A172 (cell line): Measurements from ENCODE around the gene TRANK1. TPM values are rescaled to one million over a fixed set of nuclear protein-coding genes. Genes with fewer than 3 reads are reported as not detected.
"Not testable (repeated sequence)": the region's sequence is repeated elsewhere in the genome, so short reads cannot be mapped to it uniquely, and the experiment has no call there.

ENCODE experiments used
- DNase-seq: peaks from one replicate; pipeline ENCODE4 v3.0.0-alpha.2; 2015; ENCODE audit warnings: low spot score
- total RNA-seq: library from RNA; depleted of rRNA; stranded (reverse); fragments of >200 nt; shearing (Covaris generic); gene quantifications from 2 replicates; pipeline ENCODE4 v1.2.3, GENCODE V29; 2014; rRNA removed

TRANK1 gene
- total RNA-seq = 3.8 and 7.0 TPM in 2 replicates

GRCh38 chr3:36944641-36945270 is at the start of gene TRANK1:
TRANK1 (minus strand) TSS chr3:36945054; CDS start chr3:36944809, 245 bp downstream.
- no peak for DNase-seq

GRCh38 chr3:36993326-36994283 is 48.8 kb upstream of the TRANK1 start, which contains the start of gene MLH1:
MLH1 (plus strand) TSS chr3:36993518; CDS start chr3:36993548, 30 bp downstream.
- DNase-seq = peak; percentile 100

GRCh38 chr3:36992806-36993325 is 48.0 kb upstream of the TRANK1 start, which contains the start of gene EPM2AIP1:
EPM2AIP1 (minus strand) TSS chr3:36993131; CDS start chr3:36993077, 54 bp downstream.
- DNase-seq = no peak

- DNase-seq = peak; percentile 61
Measured at GRCh38 chr3:36991923-36992805, 47.3 kb upstream of the TRANK1 start.

GRCh38 chr3:36991147-36991546 is 46.3 kb upstream of the TRANK1 start:
- no peak for DNase-seq

- DNase-seq = no peak
Measured at GRCh38 chr3:36989568-36989967, 44.7 kb upstream of the TRANK1 start.

GRCh38 chr3:36989005-36989404 is 44.2 kb upstream of the TRANK1 start:
- DNase-seq = no peak

GRCh38 chr3:36988356-36988755 is 43.5 kb upstream of the TRANK1 start:
- no peak for DNase-seq

- DNase-seq = no peak
Measured at GRCh38 chr3:36981006-36981405, 36.2 kb upstream of the TRANK1 start.

GRCh38 chr3:36973139-36973538 is 28.3 kb upstream of the TRANK1 start:
- DNase-seq = no peak

GRCh38 chr3:36972163-36972562 is 27.3 kb upstream of the TRANK1 start:
- no peak for DNase-seq

- peak; percentile 81 for DNase-seq
Measured at GRCh38 chr3:36969540-36970432, 24.9 kb upstream of the TRANK1 start.

GRCh38 chr3:36969085-36969484 is 24.2 kb upstream of the TRANK1 start:
- DNase-seq = no peak

- no peak for DNase-seq
Measured at GRCh38 chr3:36965440-36965839, 20.6 kb upstream of the TRANK1 start.

- no peak for DNase-seq
Measured at GRCh38 chr3:36964817-36965216, 20.0 kb upstream of the TRANK1 start.

GRCh38 chr3:36964331-36964730 is 19.5 kb upstream of the TRANK1 start:
- DNase-seq = no peak

GRCh38 chr3:36963008-36963407 is 18.2 kb upstream of the TRANK1 start:
- DNase-seq = not testable (repeated sequence)

GRCh38 chr3:36960502-36960901 is 15.6 kb upstream of the TRANK1 start:
- no peak for DNase-seq

- DNase-seq = no peak
Measured at GRCh38 chr3:36959821-36960220, 15.0 kb upstream of the TRANK1 start.
